ENCODE results near the gene TRIM8. TPM values are rescaled to one million over a fixed set of nuclear protein-coding genes. Genes with fewer than 3 reads are reported as not detected.

TRIM8 gene
- total RNA-seq, 2 experiments from 2014 or later = 39.5 to 39.8 TPM

GRCh38 chr10:102621443-102622325 lies 22.6 kb upstream of the TRIM8 start:
- no peak for TF ChIP-seq CTCF (IDR thresholded peaks at IDR 0.05)
- Mint-ChIP-seq H3K36me3 (ENCODE audit: low read depth) (peaks cover 4% of the 10 kb centered on the region), H3K4me1 (ENCODE audit: low read depth) (peaks cover 2% of the 10 kb centered on the region), H3K9me3 (no peaks in the 10 kb centered on the region), H3K27me3 (no peaks in the 10 kb centered on the region), H3K4me3 (no peak overlapping the region), H3K27ac (no peak overlapping the region)
- ChIA-PET POLR2A (interaction anchor here (1.6 kb wide), 2 partner anchors 10 to 114 kb away, joined by 3 to 6 read pairs; no protein-coding TSS in a partner anchor), CTCF (no interaction called here)
- ATAC-seq = no peak
- intact Hi-C loops (cut with micrococcal nuclease) = no loop called here
- DNase-seq = no peak

GRCh38 chr10:102624094-102624493 lies 20.2 kb upstream of the TRIM8 start:
- intact Hi-C loops (cut with micrococcal nuclease) = no loop called here
- peaks cover 2% of the 10 kb centered on the region for H3K4me1 Mint-ChIP-seq (ENCODE audit: low read depth)
- ChIA-PET POLR2A (no interaction called here), CTCF (interaction anchor here (2.9 kb wide), 1 partner anchor 10 kb away, joined by 10 read pairs; no protein-coding TSS in a partner anchor)
- H3K27me3 Mint-ChIP-seq = no peaks in the 10 kb centered on the region
- H3K4me3 Mint-ChIP-seq = no peak overlapping the region
- DNase-seq (no peak), ATAC-seq (no peak)
- TF ChIP-seq CTCF (IDR thresholded peaks at IDR 0.05) = no peak
- H3K9me3 Mint-ChIP-seq = no peaks in the 10 kb centered on the region
- no peak overlapping the region for H3K27ac Mint-ChIP-seq
- H3K36me3 Mint-ChIP-seq (ENCODE audit: low read depth) = no peaks in the 10 kb centered on the region

- POLR2A ChIA-PET = interaction anchor here (1.7 kb wide), 1 partner anchor 12 kb away, joined by 5 read pairs; no protein-coding TSS in a partner anchor
- peaks cover 2% of the 10 kb centered on the region for H3K4me1 Mint-ChIP-seq (ENCODE audit: low read depth)
Measured at GRCh38 chr10:102624751-102625645, 19.3 kb upstream of the TRIM8 start.

GRCh38 chr10:102626026-102626685 lies 18.1 kb upstream of the TRIM8 start:
- intact Hi-C loops (cut with micrococcal nuclease) = no loop called here
- DNase-seq (no peak), ATAC-seq (no peak)
- H3K36me3 Mint-ChIP-seq (ENCODE audit: low read depth) = no peaks in the 10 kb centered on the region
- no peak for TF ChIP-seq CTCF (IDR thresholded peaks at IDR 0.05)
- H3K4me1 Mint-ChIP-seq (ENCODE audit: low read depth) = peaks cover under 1% of the 10 kb centered on the region
- no peaks in the 10 kb centered on the region for H3K9me3 Mint-ChIP-seq
- ChIA-PET CTCF (interaction anchor here (0.9 to 1.9 kb wide), 3 partner anchors 8 to 42 kb away, joined by 3 to 6 read pairs (median 3); no protein-coding TSS in a partner anchor), POLR2A (interaction anchor here (1.1 to 1.7 kb wide), 2 partner anchors 13 to 18 kb away, joined by 3 to 5 read pairs; no protein-coding TSS in a partner anchor)
- H3K27me3 Mint-ChIP-seq = no peaks in the 10 kb centered on the region
- no peak overlapping the region for H3K4me3 Mint-ChIP-seq
- no peak overlapping the region for H3K27ac Mint-ChIP-seq

More at GRCh38 chr10:102624751-102625645, 19.3 kb upstream of the TRIM8 start:
- Mint-ChIP-seq H3K4me3 (no peak overlapping the region), H3K27me3 (no peaks in the 10 kb centered on the region), H3K36me3 (ENCODE audit: low read depth) (no peaks in the 10 kb centered on the region), H3K9me3 (no peaks in the 10 kb centered on the region), H3K27ac (no peak overlapping the region)
- no peak for TF ChIP-seq CTCF (IDR thresholded peaks at IDR 0.05)
- intact Hi-C loops (cut with micrococcal nuclease) = no loop called here
- CTCF ChIA-PET = interaction anchor here (1.9 to 2.9 kb wide), 2 partner anchors 11 to 41 kb away, joined by 6 to 10 read pairs; no protein-coding TSS in a partner anchor
- DNase-seq (no peak), ATAC-seq (no peak)
